ENCODE results near the gene IMMT. TPM values are rescaled to one million over a fixed set of nuclear protein-coding genes. Genes with fewer than 3 reads are reported as not detected.

IMMT gene
- total and polyA plus RNA-seq, 2 of the 8 experiments (the other 6 are each of a cell fraction or from before 2014, with no cell fraction given) = 37.7 to 103 TPM

- TF ChIP-seq PHF8 (conservative IDR thresholded peaks at IDR 0.05; ENCODE audit: low read depth, low read length) (no peak), TCF12 (IDR thresholded peaks at IDR 0.05; ENCODE audit: low read depth, low read length) (no peak), CEBPB (IDR thresholded peaks at IDR 0.05; ENCODE audit: low read depth, low read length) (no peak), CREB1 (IDR thresholded peaks at IDR 0.05) (no peak), RBBP5 (IDR thresholded peaks at IDR 0.05; ENCODE audit: borderline replicate concordance, low read depth, low read length) (no peak), FOSL1 (IDR thresholded peaks at IDR 0.05; ENCODE audit: insufficient read depth, low read depth, low read length) (no peak)
Observed at GRCh38 chr2:86213699-86214502, 18.6 kb upstream of the IMMT start (continued).

All from H1 (cell line).